Neural progenitor cell (in vitro differentiated cells): Measurements from ENCODE around the gene PGC.

ENCODE experiments used
- EZH2 ChIP-seq: fragments of 200-600 bp; sonication (generic); IDR thresholded peaks from 2 replicates; pipeline ENCODE4 v1.6.1; 2017; ENCODE audit warnings: antibody characterized with exemption, mild to moderate bottlenecking, moderate library complexity
- TF ChIP-seq, protein P1 (sequence below): fragments of 200-600 bp; sonication (generic); IDR thresholded peaks from 2 replicates; pipeline ENCODE4 v1.5.1; 2017; ENCODE audit warnings: antibody characterized with exemption, mild to moderate bottlenecking

DNA sequence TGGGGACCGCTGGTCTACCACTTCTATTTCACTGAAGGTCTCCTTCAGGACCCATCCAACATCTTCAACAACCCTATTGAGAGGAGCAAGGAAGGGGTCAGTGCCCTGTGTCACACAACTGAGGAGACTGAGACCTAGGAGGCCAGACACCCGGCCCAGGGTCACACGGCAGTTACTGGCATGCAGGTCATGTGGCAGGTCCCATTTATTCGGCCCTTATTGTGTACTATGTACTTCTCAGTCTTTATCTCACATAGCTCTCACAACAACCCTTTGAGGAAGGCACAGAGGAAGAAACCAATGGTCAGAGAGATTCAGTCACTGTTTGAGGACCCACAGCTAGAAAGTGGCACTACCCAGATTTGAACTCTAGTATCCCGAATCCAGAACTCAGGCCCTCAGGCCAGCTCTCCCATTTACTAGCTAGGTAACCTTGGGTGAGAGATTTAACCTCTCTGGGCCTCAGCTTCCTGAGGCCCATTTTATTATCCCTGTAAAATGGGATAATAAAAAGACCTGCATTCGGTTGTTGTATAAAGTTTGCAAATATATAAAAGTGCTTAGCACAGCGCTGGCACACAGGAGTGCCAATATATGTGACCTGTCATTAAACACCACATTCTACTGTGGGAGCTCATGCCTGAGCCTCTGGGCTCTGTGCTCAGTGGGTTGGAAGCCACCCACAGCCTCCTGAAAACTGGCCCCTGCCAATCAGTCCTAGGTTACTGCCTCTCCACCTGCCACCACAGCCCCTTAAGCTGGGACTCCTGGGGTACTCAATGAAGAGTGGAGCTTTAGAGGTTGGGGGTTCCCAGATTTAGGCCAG is 27.5 kb downstream of the PGC start:
- TF ChIP-seq, protein P1, sequence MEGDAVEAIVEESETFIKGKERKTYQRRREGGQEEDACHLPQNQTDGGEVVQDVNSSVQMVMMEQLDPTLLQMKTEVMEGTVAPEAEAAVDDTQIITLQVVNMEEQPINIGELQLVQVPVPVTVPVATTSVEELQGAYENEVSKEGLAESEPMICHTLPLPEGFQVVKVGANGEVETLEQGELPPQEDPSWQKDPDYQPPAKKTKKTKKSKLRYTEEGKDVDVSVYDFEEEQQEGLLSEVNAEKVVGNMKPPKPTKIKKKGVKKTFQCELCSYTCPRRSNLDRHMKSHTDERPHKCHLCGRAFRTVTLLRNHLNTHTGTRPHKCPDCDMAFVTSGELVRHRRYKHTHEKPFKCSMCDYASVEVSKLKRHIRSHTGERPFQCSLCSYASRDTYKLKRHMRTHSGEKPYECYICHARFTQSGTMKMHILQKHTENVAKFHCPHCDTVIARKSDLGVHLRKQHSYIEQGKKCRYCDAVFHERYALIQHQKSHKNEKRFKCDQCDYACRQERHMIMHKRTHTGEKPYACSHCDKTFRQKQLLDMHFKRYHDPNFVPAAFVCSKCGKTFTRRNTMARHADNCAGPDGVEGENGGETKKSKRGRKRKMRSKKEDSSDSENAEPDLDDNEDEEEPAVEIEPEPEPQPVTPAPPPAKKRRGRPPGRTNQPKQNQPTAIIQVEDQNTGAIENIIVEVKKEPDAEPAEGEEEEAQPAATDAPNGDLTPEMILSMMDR = no peak
- no peak for TF ChIP-seq EZH2
